HEK293 (cell line): Measurements from ENCODE around the gene PLBD2.

ENCODE experiments used
- CTCF ChIA-PET: fragments of 350-600 bp; formaldehyde crosslinking; extraction: SDS; loops from one replicate; lab custom pipeline; 2021; ENCODE audit warnings: antibody characterized with exemption; lab: Yijun Ruan, JAX
- POLR2A ChIA-PET: fragments of 300-600 bp; formaldehyde crosslinking; extraction: SDS; loops from one replicate; lab custom pipeline; 2020; ENCODE audit warnings: antibody characterized with exemption, inconsistent platforms; lab: Yijun Ruan, JAX
- H3K27ac ChIP-seq: fragments of 200-500 bp; sonication (Bioruptor generic); 2 replicates; pipeline ENCODE4 v1.5.1; 2014; ENCODE audit warnings: low read depth, low read length, control low read depth, inconsistent platforms; ENCODE audit errors: extremely low read depth
- H3K36me3 ChIP-seq, 2 experiments: fragments of 200-500 bp in 1 of 2; sonication (Bioruptor generic) in 1 of 2; 1 replicate in 1 of 2; 2 replicates in 1 of 2; pipeline ENCODE4 v1.5.1; 2014 to 2017; ENCODE audit warnings: inconsistent platforms in 2 of 2, low read length in 2 of 2; ENCODE audit not compliant: control insufficient read depth in 2 of 2, insufficient read depth in 1 of 2
- H3K4me1 ChIP-seq: fragments of 200-500 bp; sonication (Bioruptor generic); 2 replicates; pipeline ENCODE4 v1.5.1; 2014; ENCODE audit warnings: mild to moderate bottlenecking, low read length, inconsistent platforms; ENCODE audit not compliant: control insufficient read depth, insufficient read depth
- H3K4me3 ChIP-seq: 2 replicates; pipeline ENCODE4 v1.5.1; 2011; ENCODE audit warnings: low read depth, mild to moderate bottlenecking, control low read depth, low read length, moderate library complexity
- H3K9me3 ChIP-seq: fragments of 200-500 bp; sonication (Bioruptor generic); 2 replicates; pipeline ENCODE4 v1.5.1; 2014; ENCODE audit warnings: low read depth, low read length, inconsistent platforms; ENCODE audit not compliant: control insufficient read depth, insufficient read depth
- BCL11A ChIP-seq: fragments of 450-650 bp; formaldehyde crosslinking; IDR thresholded peaks from 2 replicates; pipeline ENCODE4 v1.5.1; 2016; ENCODE audit warnings: low read depth, missing biosample characterization, missing genetic modification characterization
- GLIS1 ChIP-seq: fragments of 450-650 bp; formaldehyde crosslinking; IDR thresholded peaks from 2 replicates; pipeline ENCODE4 v1.5.1; 2016; ENCODE audit warnings: missing biosample characterization, missing genetic modification characterization
- GLIS2 ChIP-seq: fragments of 450-650 bp; formaldehyde crosslinking; IDR thresholded peaks from 2 replicates; pipeline ENCODE4 v1.5.1; 2016; ENCODE audit warnings: missing biosample characterization, missing genetic modification characterization
- PATZ1 ChIP-seq: fragments of 450-650 bp; formaldehyde crosslinking; IDR thresholded peaks from 2 replicates; pipeline ENCODE4 v1.5.1; 2016; ENCODE audit warnings: missing biosample characterization, missing genetic modification characterization
- SP3 ChIP-seq: fragments of 450-650 bp; formaldehyde crosslinking; IDR thresholded peaks from 2 replicates; pipeline ENCODE4 v1.5.1; 2016; ENCODE audit warnings: missing biosample characterization, missing genetic modification characterization
- TCF7L2 ChIP-seq: IDR thresholded peaks from 2 replicates; pipeline ENCODE4 v1.6.1; 2011; ENCODE audit warnings: low read depth, mild to moderate bottlenecking, inconsistent platforms, low read length, moderate library complexity, borderline replicate concordance
- ZBTB7A ChIP-seq: fragments of 450-650 bp; formaldehyde crosslinking; IDR thresholded peaks from 2 replicates; pipeline ENCODE4 v1.5.1; 2016; ENCODE audit warnings: low read depth, missing biosample characterization, missing genetic modification characterization
- ZFP3 ChIP-seq: fragments of 450-650 bp; formaldehyde crosslinking; IDR thresholded peaks from 2 replicates; pipeline ENCODE4 v1.5.1; 2016; ENCODE audit warnings: low read depth, missing biosample characterization, missing genetic modification characterization
- ZFP37 ChIP-seq: fragments of 450-650 bp; formaldehyde crosslinking; IDR thresholded peaks from 2 replicates; pipeline ENCODE4 v1.5.1; 2016; ENCODE audit warnings: missing biosample characterization, missing genetic modification characterization
- ZNF133 ChIP-seq: fragments of 450-650 bp; formaldehyde crosslinking; IDR thresholded peaks from 2 replicates; pipeline ENCODE4 v1.5.1; 2016; ENCODE audit warnings: missing biosample characterization, missing genetic modification characterization
- ZNF140 ChIP-seq: fragments of 450-650 bp; formaldehyde crosslinking; IDR thresholded peaks from 2 replicates; pipeline ENCODE4 v1.5.1; 2016; ENCODE audit warnings: missing biosample characterization, missing genetic modification characterization
- ZNF26 ChIP-seq: fragments of 450-650 bp; formaldehyde crosslinking; IDR thresholded peaks from 2 replicates; pipeline ENCODE4 v1.5.1; 2016; ENCODE audit warnings: missing biosample characterization, missing genetic modification characterization
- ZNF266 ChIP-seq: fragments of 450-650 bp; formaldehyde crosslinking; IDR thresholded peaks from 2 replicates; pipeline ENCODE4 v1.5.1; 2016; ENCODE audit warnings: missing biosample characterization, missing genetic modification characterization, low read depth
- ZNF391 ChIP-seq: fragments of 450-650 bp; formaldehyde crosslinking; IDR thresholded peaks from 2 replicates; pipeline ENCODE4 v1.5.1; 2016; ENCODE audit warnings: low read depth, missing biosample characterization, missing genetic modification characterization, borderline replicate concordance
- ZNF544 ChIP-seq: fragments of 450-650 bp; formaldehyde crosslinking; IDR thresholded peaks from 2 replicates; pipeline ENCODE4 v1.5.0; 2017; ENCODE audit warnings: missing biosample characterization, missing genetic modification characterization
- ZNF580 ChIP-seq: fragments of 450-650 bp; formaldehyde crosslinking; IDR thresholded peaks from 2 replicates; pipeline ENCODE4 v1.5.1; 2016; ENCODE audit warnings: missing biosample characterization, missing genetic modification characterization
- ZNF701 ChIP-seq: fragments of 450-650 bp; formaldehyde crosslinking; IDR thresholded peaks from 2 replicates; pipeline ENCODE4 v1.5.1; 2016; ENCODE audit warnings: missing biosample characterization, missing genetic modification characterization
- ZNF707 ChIP-seq: fragments of 450-650 bp; formaldehyde crosslinking; IDR thresholded peaks from 2 replicates; pipeline ENCODE4 v1.5.1; 2016; ENCODE audit warnings: missing biosample characterization, missing genetic modification characterization
- ZNF747 ChIP-seq: fragments of 450-650 bp; formaldehyde crosslinking; IDR thresholded peaks from 2 replicates; pipeline ENCODE4 v1.5.1; 2016; ENCODE audit warnings: missing biosample characterization, missing genetic modification characterization
- ZSCAN4 ChIP-seq: fragments of 450-650 bp; formaldehyde crosslinking; IDR thresholded peaks from 2 replicates; pipeline ENCODE4 v1.5.1; 2017; ENCODE audit warnings: missing biosample characterization, missing genetic modification characterization

The PLBD2 gene

GRCh38 chr12:113318046-113318656 is 40.2 kb upstream of the PLBD2 start:
- Histone ChIP-seq H3K9me3 (no peaks in the 10 kb centered on the region), H3K4me3 (no peak overlapping the region), H3K4me1 (no peaks in the 10 kb centered on the region), H3K27ac (no peak overlapping the region), H3K36me3 (peaks cover 0 to 28% of the 10 kb centered on the region in 2 experiments; a peak in 1 of 3 replicates)
- TF ChIP-seq ZSCAN4 (peak; percentile 54), ZNF707 (tag by site-specific recombination) (no peak), ZFP37 (no peak)
- ChIA-PET POLR2A (no interaction called here), CTCF (no interaction called here)

GRCh38 chr12:113318900-113319628 is 39.3 kb upstream of the PLBD2 start:
- ChIA-PET CTCF (interaction anchor here (1.3 kb wide), 1 partner anchor 106 kb away, joined by 6 read pairs; no protein-coding TSS in a partner anchor), POLR2A (interaction anchor here (0.8 kb wide), 1 partner anchor 16 kb away, joined by 3 read pairs; the partner anchor contains the start of gene SLC8B1)
- TF ChIP-seq ZBTB7A (tag by site-specific recombination), result no peak
- TF ChIP-seq ZNF391 (tag by site-specific recombination), result peak; percentile 99
- no peaks in the 10 kb centered on the region for H3K4me1 ChIP-seq
- H3K9me3 ChIP-seq, result no peaks in the 10 kb centered on the region
- no peak overlapping the region for H3K27ac ChIP-seq
- no peak overlapping the region for H3K4me3 ChIP-seq
- H3K36me3 ChIP-seq, result peaks cover 0 to 27% of the 10 kb centered on the region in 2 experiments; a peak in 1 of 3 replicates

- POLR2A ChIA-PET, result interaction anchor here (0.7 to 0.8 kb wide), 2 partner anchors 9 to 15 kb away, joined by 3 to 4 read pairs; partner anchors contain the start of gene SLC8B1
- Histone ChIP-seq H3K36me3 (peaks cover 0 to 24% of the 10 kb centered on the region in 2 experiments; a peak in 1 of 3 replicates), H3K9me3 (no peaks in the 10 kb centered on the region), H3K27ac (no peak overlapping the region), H3K4me3 (no peak overlapping the region), H3K4me1 (no peaks in the 10 kb centered on the region)
- CTCF ChIA-PET, result no interaction called here
- TF ChIP-seq ZNF133 (tag by site-specific recombination), result no peak
- no peak for TF ChIP-seq ZNF580 (tag by site-specific recombination)
- no peak for TF ChIP-seq TCF7L2
- no peak for TF ChIP-seq ZNF266 (tag by site-specific recombination)
- no peak for TF ChIP-seq BCL11A
- TF ChIP-seq ZFP3 (tag by site-specific recombination), result no peak
- no peak for TF ChIP-seq GLIS1
- TF ChIP-seq ZNF747, result no peak
- TF ChIP-seq GLIS2, result no peak
- TF ChIP-seq ZNF544 (tag by site-specific recombination), result no peak
- TF ChIP-seq PATZ1 (tag by site-specific recombination), result no peak
- no peak for TF ChIP-seq ZNF140 (tag by site-specific recombination)
- TF ChIP-seq ZNF701 (tag by site-specific recombination), result no peak
- no peak for TF ChIP-seq SP3 (tag by site-specific recombination)
- no peak for TF ChIP-seq ZNF26
Observed at GRCh38 chr12:113320401-113320800, 38.0 kb upstream of the PLBD2 start.
